Activated effector memory CD4-positive, alpha-beta T cell treated with Interleukin-2 at 50 U/mL for 16 hours (primary cell): ENCODE data around the gene HPF1.
A peak's percentile ranks its signal among the peaks of the same experiment; 100 is the strongest.
"Not testable (repeated sequence)": the region's sequence is repeated elsewhere in the genome, so short reads cannot be mapped to it uniquely, and the experiment has no call there.

Experiments used
- DNase-seq: peaks from one replicate; pipeline ENCODE4 v3.0.0-alpha.2; 2020

HPF1 gene

GRCh38 chr4:169757575-169758184 lies at the start of gene HPF1:
Gene HPF1, minus strand, starts transcription at chr4:169757944. Its CDS starts 67 bp downstream, at chr4:169757877.
- DNase-seq = peak; percentile 89

- DNase-seq = not testable (repeated sequence)
Measured at GRCh38 chr4:169806770-169807169, 49.0 kb upstream of the HPF1 start.

- DNase-seq = no peak
Measured at GRCh38 chr4:169803413-169803812, 45.7 kb upstream of the HPF1 start.

GRCh38 chr4:169802873-169803272 lies 45.1 kb upstream of the HPF1 start:
- no peak for DNase-seq

- no peak for DNase-seq
Measured at GRCh38 chr4:169800541-169800940, 42.8 kb upstream of the HPF1 start.

- no peak for DNase-seq
Measured at GRCh38 chr4:169799260-169799659, 41.5 kb upstream of the HPF1 start.

GRCh38 chr4:169795585-169795984 lies 37.8 kb upstream of the HPF1 start:
- DNase-seq = no peak

- no peak for DNase-seq
Measured at GRCh38 chr4:169791527-169792156, 33.9 kb upstream of the HPF1 start.

- no peak for DNase-seq
Measured at GRCh38 chr4:169791062-169791461, 33.3 kb upstream of the HPF1 start.

- DNase-seq = no peak
Measured at GRCh38 chr4:169774466-169775445, 17.0 kb upstream of the HPF1 start.

GRCh38 chr4:169773889-169774288 lies 16.1 kb upstream of the HPF1 start:
- no peak for DNase-seq

GRCh38 chr4:169771556-169772080 lies 13.9 kb upstream of the HPF1 start:
- not testable (repeated sequence) for DNase-seq

- DNase-seq = no peak
Measured at GRCh38 chr4:169770416-169770815, 12.7 kb upstream of the HPF1 start.

GRCh38 chr4:169768385-169768784 lies 10.6 kb upstream of the HPF1 start:
- DNase-seq = no peak

GRCh38 chr4:169766741-169767140 lies 9.0 kb upstream of the HPF1 start:
- DNase-seq = no peak

GRCh38 chr4:169765835-169766234 lies 8.1 kb upstream of the HPF1 start:
- no peak for DNase-seq

- no peak for DNase-seq
Measured at GRCh38 chr4:169761846-169762245, 4.1 kb upstream of the HPF1 start.

GRCh38 chr4:169758401-169758962 lies 738 bp upstream of the HPF1 start:
- DNase-seq = no peak

- no peak for DNase-seq
Measured at GRCh38 chr4:169756971-169757574, 671 bp downstream of the HPF1 start.

GRCh38 chr4:169745291-169745690 lies 12.5 kb downstream of the HPF1 start:
- no peak for DNase-seq

- DNase-seq = no peak
Measured at GRCh38 chr4:169744601-169745000, 13.1 kb downstream of the HPF1 start.

- no peak for DNase-seq
Measured at GRCh38 chr4:169741569-169741968, 16.2 kb downstream of the HPF1 start.

GRCh38 chr4:169738604-169739003 lies 19.1 kb downstream of the HPF1 start:
- not testable (repeated sequence) for DNase-seq
